Cortex of kidney (tissue), 1 donor: ENCODE measurements around the gene MAGI3.
"Not testable (repeated sequence)": the region's sequence is repeated elsewhere in the genome, so short reads cannot be mapped to it uniquely, and the experiment has no call there.

Source experiments
- DNase-seq: peaks from one replicate; lab custom pipeline; 2025; lab: John Stamatoyannopoulos, UW

Gene MAGI3

DNA sequence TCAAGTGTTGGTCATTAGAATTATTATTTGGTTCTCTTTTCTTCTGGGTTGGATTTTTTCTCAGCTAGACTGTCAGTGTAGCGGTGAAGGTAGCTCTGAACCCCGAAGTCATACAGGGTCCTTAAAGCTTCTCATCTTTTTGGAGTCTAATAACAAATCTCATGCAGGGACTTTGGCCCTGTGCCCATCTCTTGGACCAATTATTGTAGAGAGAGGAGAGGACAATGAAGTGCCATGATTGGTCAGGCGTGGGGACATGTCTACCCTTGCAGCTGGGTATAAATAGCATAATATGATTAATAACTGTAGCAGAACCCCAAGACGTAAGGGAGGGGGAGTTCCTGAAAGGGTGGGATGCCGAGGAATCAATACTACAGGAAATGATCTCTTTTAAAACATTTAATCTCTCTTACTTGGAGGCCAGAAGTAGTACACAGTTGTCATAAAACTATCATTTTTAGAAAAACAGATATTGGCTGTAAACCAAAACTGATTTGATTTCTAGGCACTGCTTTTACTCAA is 8.8 kb downstream of the MAGI3 start:
- DNase-seq, result no peak

DNA sequence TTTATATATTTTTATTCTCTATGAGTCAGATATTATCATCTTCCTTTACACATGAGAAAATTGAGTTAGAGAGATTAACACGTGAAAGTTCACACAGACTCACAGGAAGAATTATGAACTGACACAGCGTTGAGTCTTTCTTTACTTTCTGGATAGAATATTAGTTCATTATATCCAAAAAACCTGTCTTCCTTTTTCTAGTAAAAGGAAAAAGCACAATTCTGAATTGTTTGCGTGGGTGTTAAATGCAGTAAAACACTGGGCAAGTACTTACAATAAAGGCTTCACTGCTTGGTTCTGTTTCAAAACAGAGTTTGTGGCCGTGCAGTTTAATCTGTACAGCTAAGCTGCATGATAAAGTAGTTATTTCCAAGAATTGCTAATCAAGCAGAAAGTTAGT is 10.8 kb downstream of the MAGI3 start:
- DNase-seq, result no peak

DNA sequence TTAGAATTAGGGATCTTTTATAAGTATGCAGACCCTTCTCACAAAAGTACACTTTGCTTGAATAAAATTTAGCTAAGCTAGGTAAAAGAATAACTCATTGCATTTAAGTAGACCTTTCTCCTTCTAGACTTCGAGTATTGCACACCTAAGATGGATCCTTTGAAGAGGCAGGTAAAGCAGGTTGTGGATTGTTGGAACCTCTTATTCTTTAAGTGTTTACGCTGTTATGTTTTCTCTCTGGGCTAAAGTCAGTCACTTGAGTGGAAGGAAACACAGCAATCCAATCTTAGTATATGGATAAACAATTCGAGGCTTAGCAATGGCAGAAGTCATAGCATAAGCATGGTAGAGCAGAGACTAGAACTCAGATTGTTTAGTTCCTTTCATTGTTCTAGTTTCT is 11.4 kb downstream of the MAGI3 start:
- DNase-seq, result no peak

- DNase-seq, result no peak
Observed at GRCh38 chr1:113403065-113403464, 12.8 kb downstream of the MAGI3 start.

DNA sequence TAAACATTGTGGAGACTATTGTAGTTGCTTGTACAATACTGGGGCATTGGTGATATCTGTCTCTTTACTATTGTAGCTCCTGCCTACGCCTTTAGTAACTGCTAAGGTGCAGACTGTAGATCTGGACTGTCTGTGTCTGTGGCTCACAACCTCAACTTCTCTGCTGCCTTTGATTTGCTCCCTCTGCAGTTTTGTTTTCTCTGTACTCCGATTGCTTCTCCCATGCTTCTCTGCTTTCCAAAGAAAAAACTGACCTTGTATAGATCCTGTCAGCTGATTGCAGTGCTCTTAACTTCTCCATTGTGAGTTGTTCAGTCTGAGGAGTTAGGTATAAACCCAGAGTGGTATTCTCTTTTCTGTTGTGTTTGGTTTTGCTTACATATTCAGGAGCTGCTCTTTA is 15.3 kb downstream of the MAGI3 start:
- no peak for DNase-seq

DNA sequence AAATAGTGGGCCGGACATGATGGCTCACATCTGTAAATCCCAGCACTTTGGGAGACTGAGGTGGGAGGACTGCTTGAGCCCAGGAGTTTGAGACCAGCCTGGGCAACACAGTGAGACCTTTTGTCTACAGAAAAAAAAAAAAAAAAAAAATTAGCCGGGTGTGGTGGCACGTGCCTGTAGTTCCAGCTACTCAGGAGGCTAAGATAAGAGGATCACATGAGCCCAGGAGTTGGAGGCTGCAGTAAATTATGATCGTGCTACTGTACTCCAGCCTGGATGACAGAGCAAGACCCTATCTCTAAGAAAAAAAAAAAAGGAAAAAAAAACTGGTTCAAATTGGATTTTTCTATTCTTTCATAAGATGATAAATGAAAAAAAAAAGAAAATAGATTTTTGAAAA is 15.8 kb downstream of the MAGI3 start:
- DNase-seq, result not testable (repeated sequence)

DNA sequence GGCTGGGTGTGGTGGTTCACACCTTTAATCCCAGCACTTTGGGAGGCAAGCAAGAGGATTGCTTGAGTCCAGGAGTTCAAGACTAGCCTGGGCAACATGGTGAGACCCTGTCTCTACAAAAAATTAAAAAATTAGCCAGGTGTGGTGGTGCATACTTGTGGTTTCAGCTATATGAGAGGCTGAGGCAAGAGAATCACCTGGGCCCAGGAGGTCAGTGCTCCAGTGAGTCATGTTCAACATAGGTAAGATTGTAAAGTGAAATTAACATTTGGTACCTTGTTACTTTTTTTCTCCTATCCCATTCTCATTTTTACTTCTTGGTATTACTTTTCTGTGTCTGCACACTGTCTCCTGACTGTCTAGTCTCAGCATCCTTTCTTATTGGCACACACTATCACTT is 19.0 kb downstream of the MAGI3 start:
- DNase-seq, result no peak

DNA sequence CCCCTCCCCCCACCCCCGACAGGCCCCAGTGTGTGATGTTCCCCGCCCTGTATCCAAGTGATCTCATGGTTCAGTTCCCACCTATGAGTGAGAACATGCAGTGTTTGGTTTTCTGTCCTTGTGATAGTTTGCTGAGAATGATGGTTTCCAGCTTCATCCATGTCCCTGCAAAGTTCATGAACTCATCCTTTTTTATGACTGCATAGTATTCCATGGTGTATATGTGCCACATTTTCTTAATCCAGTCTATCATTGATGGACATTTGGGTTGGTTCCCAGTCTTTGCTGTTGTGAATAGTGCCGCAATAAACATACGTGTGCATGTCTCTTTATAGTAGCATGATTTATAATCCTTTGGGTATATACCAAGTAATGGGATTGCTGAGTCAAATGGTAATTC is 21.7 kb downstream of the MAGI3 start:
- not testable (repeated sequence) for DNase-seq

GRCh38 chr1:113415310-113416070 is 25.2 kb downstream of the MAGI3 start:
- DNase-seq, result no peak

DNA sequence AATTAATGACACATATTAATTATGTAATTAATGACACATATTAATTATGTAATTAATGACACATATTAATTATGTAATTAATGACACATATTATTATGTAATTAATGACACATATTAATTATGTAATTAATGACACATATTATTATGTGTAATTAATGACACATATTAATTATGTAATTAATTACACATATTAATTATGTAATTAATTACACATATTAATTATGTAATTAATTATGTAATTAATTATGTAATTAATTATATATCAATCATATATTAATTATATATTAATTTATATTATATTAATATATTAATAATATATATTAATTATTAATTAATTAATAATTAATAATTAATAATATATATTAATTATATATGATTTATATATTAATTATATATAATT is 25.8 kb downstream of the MAGI3 start:
- not testable (repeated sequence) for DNase-seq

DNA sequence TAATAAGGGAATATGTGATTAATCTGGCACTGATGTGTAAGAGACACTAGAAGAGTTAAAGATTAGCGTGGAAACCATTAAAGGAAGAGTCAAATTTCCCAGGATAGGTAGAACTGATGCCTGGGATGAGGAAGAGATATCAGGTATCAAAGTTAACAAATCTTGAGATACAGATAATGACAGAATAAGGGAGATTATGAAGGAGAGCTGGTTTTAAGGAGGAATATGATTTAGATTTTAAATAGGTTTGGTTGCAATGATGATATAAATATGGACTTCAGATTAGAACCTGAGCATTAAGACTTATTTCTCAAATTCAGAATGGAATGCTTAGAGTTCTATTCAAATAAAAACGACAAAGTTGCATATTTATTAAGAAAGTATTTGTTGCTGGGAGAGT is 26.2 kb downstream of the MAGI3 start:
- DNase-seq, result no peak

GRCh38 chr1:113422315-113423068 is 32.2 kb downstream of the MAGI3 start:
- no peak for DNase-seq

GRCh38 chr1:113423826-113424225 is 33.5 kb downstream of the MAGI3 start:
- DNase-seq, result no peak

DNA sequence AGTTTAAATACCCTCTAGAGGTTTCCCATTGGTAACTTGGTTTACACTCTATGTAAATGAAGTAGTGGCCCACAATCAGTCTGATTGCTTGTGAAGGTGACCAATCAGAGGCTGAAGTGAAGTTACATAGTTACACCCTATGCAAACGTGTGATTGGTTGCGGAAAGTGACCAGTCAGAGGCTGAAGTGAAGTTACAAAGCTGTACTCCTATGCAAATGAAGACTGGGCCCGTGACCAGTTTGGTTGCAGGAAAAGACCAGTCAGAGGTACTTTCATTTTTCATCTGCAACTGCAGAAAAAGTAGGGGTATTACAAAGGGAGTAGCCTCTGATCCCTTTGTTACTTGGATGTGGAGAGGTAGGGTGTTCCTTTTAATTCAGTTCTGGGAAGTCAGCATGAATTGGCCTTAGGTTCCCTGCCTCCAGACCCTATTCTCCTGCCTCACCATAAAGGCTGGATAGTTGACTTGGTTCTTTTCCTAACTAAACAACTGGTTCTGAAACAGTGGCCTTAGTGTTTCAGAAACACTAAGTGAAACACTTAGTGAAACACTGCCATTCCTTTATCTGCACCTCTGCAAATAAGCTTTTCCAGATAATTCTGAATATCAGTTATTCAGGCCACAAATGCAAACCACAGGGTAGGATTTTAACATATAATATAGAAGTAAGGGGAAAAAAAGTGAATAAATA is 39.3 kb downstream of the MAGI3 start:
- no peak for DNase-seq

- no peak for DNase-seq
Observed at GRCh38 chr1:113433184-113433583, 42.9 kb downstream of the MAGI3 start.

GRCh38 chr1:113434081-113434873 is 44.0 kb downstream of the MAGI3 start:
- DNase-seq, result no peak

DNA sequence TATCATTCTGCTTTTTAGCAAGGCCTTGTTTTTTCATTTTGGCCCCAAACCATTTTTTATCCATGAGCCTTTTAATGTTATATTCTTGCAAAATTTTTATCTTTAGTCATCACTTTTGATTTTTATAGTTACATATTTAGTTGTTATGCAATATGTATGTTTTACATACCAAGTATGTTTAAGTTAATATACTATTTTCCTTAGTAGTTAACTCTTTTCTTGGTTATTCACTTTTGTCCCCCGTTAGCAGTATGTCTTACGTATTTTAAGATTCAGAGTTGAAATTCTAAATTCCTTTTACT is 44.5 kb downstream of the MAGI3 start:
- DNase-seq, result no peak

- no peak for DNase-seq
Observed at GRCh38 chr1:113437554-113438341, 47.4 kb downstream of the MAGI3 start.

DNA sequence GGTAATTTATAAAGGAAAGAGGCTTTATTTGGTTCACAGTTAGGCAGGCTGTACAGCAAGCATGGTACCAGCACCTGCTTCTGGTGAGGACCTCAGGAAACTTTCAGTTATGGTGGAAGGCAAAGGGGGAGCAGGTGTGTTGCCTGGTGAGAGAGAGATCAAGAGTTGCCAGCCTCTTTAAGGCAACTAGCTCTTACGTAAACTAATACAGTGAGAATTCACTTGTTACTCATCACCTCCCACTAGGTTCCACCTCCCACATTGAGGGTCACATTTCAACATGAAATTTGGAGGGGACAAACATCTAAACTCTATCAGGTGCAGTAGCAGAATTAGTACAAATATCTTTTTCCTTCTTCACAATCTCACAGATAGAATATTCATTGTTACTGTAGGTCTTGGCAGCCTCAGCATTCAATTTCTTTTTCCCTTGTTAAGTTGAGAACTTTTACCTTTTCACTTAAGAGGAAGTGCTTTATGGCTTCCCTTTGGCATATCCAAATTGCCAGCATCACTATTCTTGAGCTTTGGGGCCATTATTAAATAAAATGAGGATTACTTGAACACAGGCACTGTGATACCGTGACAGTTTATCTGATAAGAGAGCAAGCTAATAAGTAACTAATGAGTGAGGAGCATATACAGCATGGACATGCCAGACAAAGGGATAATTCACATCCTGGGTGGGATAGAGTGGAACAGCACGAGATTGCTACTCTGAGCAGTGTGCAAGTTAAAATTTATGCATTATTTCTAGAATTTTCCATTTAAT is 48.4 kb downstream of the MAGI3 start:
- DNase-seq, result no peak

GRCh38 chr1:113439277-113439670 is 49.0 kb downstream of the MAGI3 start:
- DNase-seq, result no peak

DNA sequence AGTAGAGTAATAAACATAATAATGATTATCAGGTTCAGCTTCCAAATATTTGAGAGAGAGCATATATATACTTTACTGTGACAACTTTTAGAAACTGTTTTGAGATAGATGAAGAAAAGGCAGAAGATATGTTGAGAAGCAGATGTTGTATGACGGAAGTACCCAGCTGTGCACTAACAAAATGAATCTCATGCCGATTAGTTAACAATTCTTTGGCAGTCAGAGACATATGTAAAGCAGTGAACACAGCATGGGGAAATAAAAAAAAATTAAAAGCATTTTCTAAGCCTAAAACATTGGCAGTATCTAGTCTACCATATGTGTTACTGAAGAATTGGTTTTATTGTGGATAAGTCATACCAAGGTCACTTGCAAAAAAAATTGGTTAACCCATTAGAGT is 51.8 kb downstream of the MAGI3 start:
- no peak for DNase-seq
